Nephron progenitor cell (in vitro differentiated cells): ENCODE results near the gene IGSF5.

Source experiments
- DNase-seq: peaks from one replicate; pipeline ENCODE4 v3.0.0; 2021
- H3K27ac Mint-ChIP-seq: 2 replicates; pipeline ENCODE4 v1.8.0; 2021; ENCODE audit warnings: mild to moderate bottlenecking, moderate library complexity, mixed read lengths
- H3K27me3 Mint-ChIP-seq: 2 replicates; pipeline ENCODE4 v1.8.0; 2021; ENCODE audit warnings: mild to moderate bottlenecking, low read depth, mixed read lengths; ENCODE audit not compliant: poor library complexity
- H3K36me3 Mint-ChIP-seq: 2 replicates; pipeline ENCODE4 v1.8.0; 2021; ENCODE audit warnings: low read depth, mixed read lengths
- H3K4me1 Mint-ChIP-seq: 2 replicates; pipeline ENCODE4 v1.8.0; 2021; ENCODE audit warnings: mixed read lengths
- H3K4me3 Mint-ChIP-seq: 2 replicates; pipeline ENCODE4 v1.8.0; 2021; ENCODE audit warnings: mild to moderate bottlenecking, moderate library complexity, mixed read lengths
- H3K9me3 Mint-ChIP-seq: 2 replicates; pipeline ENCODE4 v1.8.0; 2021; ENCODE audit warnings: mild to moderate bottlenecking, moderate library complexity, mixed read lengths
- CTCF ChIP-seq: fragments of 200-600 bp; sonication (generic); IDR thresholded peaks from 2 replicates; pipeline ENCODE4 v1.5.0; 2021; ENCODE audit warnings: antibody characterized with exemption

IGSF5 gene

GRCh38 chr21:39843483-39843882, 98.5 kb downstream of the IGSF5 start:
- TF ChIP-seq CTCF: no peak
- Mint-ChIP-seq H3K4me1 (peaks cover 10% of the 10 kb centered on the region), H3K9me3 (no peaks in the 10 kb centered on the region), H3K36me3 (no peaks in the 10 kb centered on the region), H3K4me3 (no peak overlapping the region), H3K27ac (no peak overlapping the region), H3K27me3 (peaks cover 3% of the 10 kb centered on the region)
- DNase-seq: no peak

- DNase-seq: no peak
- Mint-ChIP-seq H3K36me3 (no peaks in the 10 kb centered on the region), H3K9me3 (no peaks in the 10 kb centered on the region), H3K4me3 (no peak overlapping the region), H3K27me3 (peaks cover 3% of the 10 kb centered on the region), H3K27ac (peak overlapping the region; percentile 53), H3K4me1 (peaks cover 10% of the 10 kb centered on the region)
- no peak for TF ChIP-seq CTCF
Observed at GRCh38 chr21:39843916-39844315, 98.9 kb downstream of the IGSF5 start.

- no peaks in the 10 kb centered on the region for H3K36me3 Mint-ChIP-seq
- no peak overlapping the region for H3K27ac Mint-ChIP-seq
- TF ChIP-seq CTCF: no peak
- H3K27me3 Mint-ChIP-seq: peaks cover 3% of the 10 kb centered on the region
- H3K4me3 Mint-ChIP-seq: no peak overlapping the region
- no peak for DNase-seq
- H3K4me1 Mint-ChIP-seq: peaks cover 10% of the 10 kb centered on the region
- no peaks in the 10 kb centered on the region for H3K9me3 Mint-ChIP-seq
Observed at GRCh38 chr21:39845571-39846130, 100.7 kb downstream of the IGSF5 start.

- Mint-ChIP-seq H3K9me3 (no peaks in the 10 kb centered on the region), H3K4me3 (no peak overlapping the region), H3K27me3 (peaks cover 3% of the 10 kb centered on the region), H3K4me1 (peaks cover 22% of the 10 kb centered on the region), H3K27ac (peak overlapping the region; percentile 39), H3K36me3 (no peaks in the 10 kb centered on the region)
- TF ChIP-seq CTCF: no peak
- no peak for DNase-seq
Observed at GRCh38 chr21:39847877-39848276, 102.9 kb downstream of the IGSF5 start.

GRCh38 chr21:39849014-39849655, 104.2 kb downstream of the IGSF5 start:
- Mint-ChIP-seq H3K4me3 (no peak overlapping the region), H3K27ac (no peak overlapping the region), H3K4me1 (peaks cover 21% of the 10 kb centered on the region), H3K27me3 (peaks cover 3% of the 10 kb centered on the region), H3K36me3 (no peaks in the 10 kb centered on the region), H3K9me3 (peaks cover 4% of the 10 kb centered on the region)
- TF ChIP-seq CTCF: no peak
- DNase-seq: no peak

GRCh38 chr21:39850333-39850732, 105.3 kb downstream of the IGSF5 start:
- DNase-seq: no peak
- H3K27ac Mint-ChIP-seq: no peak overlapping the region
- H3K4me1 Mint-ChIP-seq: peaks cover 21% of the 10 kb centered on the region

More at GRCh38 chr21:39850333-39850732, 105.3 kb downstream of the IGSF5 start:
- Mint-ChIP-seq H3K9me3 (peaks cover 4% of the 10 kb centered on the region), H3K27me3 (peaks cover 2% of the 10 kb centered on the region), H3K36me3 (no peaks in the 10 kb centered on the region), H3K4me3 (no peak overlapping the region)
- TF ChIP-seq CTCF: no peak
